Liver (tissue), 9 donors: ENCODE data around the gene MFGE8. TPM values are rescaled to one million over a fixed set of nuclear protein-coding genes. Genes with fewer than 3 reads are reported as not detected.

Experiments
- DNase-seq: peaks from one replicate; pipeline ENCODE4 v3.0.0-alpha.2; 2017; ENCODE audit warnings: low spot score
- H3K27ac ChIP-seq, 2 donors: one replicate each; pipeline ENCODE4 v1.7.0; 2013; ENCODE audit warnings: inconsistent platforms in 2 of 2, low read length in 2 of 2, control low read depth in 1 of 2, low read depth in 1 of 2, mild to moderate bottlenecking in 1 of 2
- H3K27me3 ChIP-seq, 4 donors: one replicate each; pipeline versions ENCODE4 v1.6.1 to v1.7.0; 2013; ENCODE audit warnings: low read length in 3 of 4, inconsistent platforms in 1 of 4, mild to moderate bottlenecking in 1 of 4, moderate library complexity in 1 of 4; ENCODE audit not compliant: control insufficient read depth in 4 of 4, insufficient read depth in 4 of 4
- H3K36me3 ChIP-seq, 4 donors: one replicate each; pipeline versions ENCODE4 v1.6.1 to v1.7.0; 2013; ENCODE audit warnings: low read length in 3 of 4, mild to moderate bottlenecking in 3 of 4, low read depth in 1 of 4, moderate library complexity in 1 of 4; ENCODE audit not compliant: control insufficient read depth in 4 of 4, insufficient read depth in 3 of 4
- H3K4me1 ChIP-seq, 4 donors: one replicate each; pipeline versions ENCODE4 v1.6.1 to v1.7.0; 2013; ENCODE audit warnings: low read length in 3 of 4, mild to moderate bottlenecking in 3 of 4, moderate library complexity in 1 of 4; ENCODE audit not compliant: control insufficient read depth in 4 of 4, insufficient read depth in 4 of 4
- H3K4me3 ChIP-seq, 3 donors: one replicate each; pipeline versions ENCODE4 v1.6.1 to v1.7.0; 2013; ENCODE audit warnings: low read length in 3 of 3, control low read depth in 1 of 3, low read depth in 1 of 3, mild to moderate bottlenecking in 1 of 3
- H3K9ac ChIP-seq, 2 donors: one replicate each; pipeline ENCODE4 v1.7.0; 2013; ENCODE audit warnings: low read length in 2 of 2, mild to moderate bottlenecking in 2 of 2, moderate library complexity in 2 of 2, control low read depth in 1 of 2, low read depth in 1 of 2
- H3K9me3 ChIP-seq, 4 donors: one replicate each; pipeline versions ENCODE4 v1.6.1 to v1.7.0; 2013; ENCODE audit warnings: low read length in 3 of 4; ENCODE audit not compliant: control insufficient read depth in 4 of 4
- ATF3 ChIP-seq: IDR thresholded peaks from 2 replicates; pipeline ENCODE4 v1.6.1; 2016; ENCODE audit warnings: antibody characterized with exemption
- CTCF ChIP-seq: fragments of 150-350 bp; IDR thresholded peaks from 2 replicates; pipeline ENCODE4 v1.5.1; 2017; ENCODE audit warnings: improper control_type of control experiment, low read depth, low read length; ENCODE audit not compliant: missing input control
- EGR1 ChIP-seq, 2 donors: IDR thresholded peaks; 2 replicates each; pipeline ENCODE4 v1.6.1; 2016 to 2018; ENCODE audit warnings: antibody characterized with exemption in 2 of 2, low read depth in 2 of 2
- FOXA1 ChIP-seq: IDR thresholded peaks from 2 replicates; pipeline ENCODE4 v1.6.1; 2016; ENCODE audit warnings: antibody characterized with exemption
- GABPA ChIP-seq, 2 donors: IDR thresholded peaks in 1 of 2; conservative IDR thresholded peaks in 1 of 2; 2 replicates each; pipeline ENCODE4 v1.6.1; 2016; ENCODE audit warnings: antibody characterized with exemption in 2 of 2, mild to moderate bottlenecking in 1 of 2, moderate library complexity in 1 of 2
- HNF4A ChIP-seq, 2 donors: conservative IDR thresholded peaks; 2 replicates each; pipeline ENCODE4 v1.6.1; 2016; ENCODE audit warnings: antibody characterized with exemption in 2 of 2, mild to moderate bottlenecking in 2 of 2
- HNF4G ChIP-seq: IDR thresholded peaks from 2 replicates; pipeline ENCODE4 v1.6.1; 2016; ENCODE audit warnings: antibody characterized with exemption
- JUND ChIP-seq, 2 donors: IDR thresholded peaks; 2 replicates each; pipeline ENCODE4 v1.6.1; 2016; ENCODE audit warnings: antibody characterized with exemption in 2 of 2
- MAX ChIP-seq: IDR thresholded peaks from 2 replicates; pipeline ENCODE4 v1.6.1; 2016; ENCODE audit warnings: antibody characterized with exemption
- NR2F2 ChIP-seq: IDR thresholded peaks from 2 replicates; pipeline ENCODE4 v1.6.1; 2016; ENCODE audit warnings: antibody characterized with exemption
- RAD21 ChIP-seq, 2 donors: IDR thresholded peaks; 2 replicates each; pipeline ENCODE4 v1.6.1; 2016; ENCODE audit warnings: antibody characterized with exemption in 2 of 2, mild to moderate bottlenecking in 2 of 2
- REST ChIP-seq: IDR thresholded peaks from 2 replicates; pipeline ENCODE4 v1.6.1; 2016; ENCODE audit warnings: antibody characterized with exemption, mild to moderate bottlenecking
- RXRA ChIP-seq, 2 donors: IDR thresholded peaks; 2 replicates each; pipeline ENCODE4 v1.6.1; 2017 to 2018; ENCODE audit warnings: antibody characterized with exemption in 2 of 2, mild to moderate bottlenecking in 1 of 2
- SP1 ChIP-seq: IDR thresholded peaks from 2 replicates; pipeline ENCODE4 v1.6.1; 2018; ENCODE audit warnings: antibody characterized with exemption, mild to moderate bottlenecking
- TAF1 ChIP-seq: conservative IDR thresholded peaks from 2 replicates; pipeline ENCODE4 v1.6.1; 2016; ENCODE audit warnings: antibody characterized with exemption, mild to moderate bottlenecking
- YY1 ChIP-seq: IDR thresholded peaks from 2 replicates; pipeline ENCODE4 v1.6.1; 2016; ENCODE audit warnings: antibody characterized with exemption, mild to moderate bottlenecking
- WGBS: extraction: QIAGEN DNeasy Blood & Tissue Kit; methylation state at CpG from one replicate; pipeline ENCODE4 v1.1.7; 2013; 5-methylcytosine and 5-hydroxymethylcytosine counted together
- polyA plus RNA-seq, 2 donors: library from polyadenylated mRNA; stranded (reverse) in 1 of 2; unstranded in 1 of 2; fragments of 200-250 nt in 1 of 2; fragments of >200 nt in 1 of 2; fragmentation: Nextera tagmentation in 1 of 2; extraction: Ambion mirVana in 1 of 2; gene quantifications; one replicate each; pipeline versions ENCODE4 v1.2.1 to v1.2.3, GENCODE V29; 2013 to 2015
- total RNA-seq, 2 donors: library from RNA; depleted of rRNA; stranded (reverse); fragments of >200 nt; gene quantifications; one replicate each; pipeline ENCODE4 v1.2.3, GENCODE V29; 2014
- TF ChIP-seq, protein P1 (sequence below): IDR thresholded peaks from 2 replicates; pipeline ENCODE4 v1.6.1; 2016; ENCODE audit warnings: antibody characterized with exemption
- donor health status: healthy.
- donor health status: healthy.
- donor health status: healthy.
- donor health status: healthy.
- donor health status: healthy.

The MFGE8 gene
- total and polyA plus RNA-seq, 4 donors, result 6.6 to 14.8 (median 12.8) TPM

DNA sequence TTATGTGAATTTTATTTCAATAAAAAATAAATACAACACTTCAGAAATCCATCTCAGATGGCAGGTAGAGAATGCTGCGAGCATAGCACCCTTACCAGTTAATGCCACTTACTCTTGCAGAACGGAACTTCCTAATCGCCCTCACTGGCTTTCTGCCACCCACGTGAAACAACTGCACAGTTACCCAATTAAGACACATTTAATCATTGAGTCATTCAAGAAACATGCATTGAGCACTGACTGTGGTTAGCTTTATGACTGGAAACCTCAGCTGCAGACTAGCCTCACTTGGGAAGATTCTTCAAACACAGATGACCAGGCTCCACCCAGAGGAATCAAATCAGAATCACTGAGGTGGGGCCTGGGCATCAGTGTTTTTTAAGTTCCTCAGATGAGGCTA, 5.6 kb upstream of the MFGE8 start (continued):
- TF ChIP-seq, protein P1, sequence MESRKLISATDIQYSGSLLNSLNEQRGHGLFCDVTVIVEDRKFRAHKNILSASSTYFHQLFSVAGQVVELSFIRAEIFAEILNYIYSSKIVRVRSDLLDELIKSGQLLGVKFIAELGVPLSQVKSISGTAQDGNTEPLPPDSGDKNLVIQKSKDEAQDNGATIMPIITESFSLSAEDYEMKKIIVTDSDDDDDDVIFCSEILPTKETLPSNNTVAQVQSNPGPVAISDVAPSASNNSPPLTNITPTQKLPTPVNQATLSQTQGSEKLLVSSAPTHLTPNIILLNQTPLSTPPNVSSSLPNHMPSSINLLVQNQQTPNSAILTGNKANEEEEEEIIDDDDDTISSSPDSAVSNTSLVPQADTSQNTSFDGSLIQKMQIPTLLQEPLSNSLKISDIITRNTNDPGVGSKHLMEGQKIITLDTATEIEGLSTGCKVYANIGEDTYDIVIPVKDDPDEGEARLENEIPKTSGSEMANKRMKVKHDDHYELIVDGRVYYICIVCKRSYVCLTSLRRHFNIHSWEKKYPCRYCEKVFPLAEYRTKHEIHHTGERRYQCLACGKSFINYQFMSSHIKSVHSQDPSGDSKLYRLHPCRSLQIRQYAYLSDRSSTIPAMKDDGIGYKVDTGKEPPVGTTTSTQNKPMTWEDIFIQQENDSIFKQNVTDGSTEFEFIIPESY, result no peak
- no peak for TF ChIP-seq EGR1 (IDR thresholded peaks at IDR 0.05; ENCODE audit: low read depth in 2 of 2)
- TF ChIP-seq RXRA (IDR thresholded peaks at IDR 0.05), result no peak
- no peak for TF ChIP-seq NR2F2
- TF ChIP-seq JUND (IDR thresholded peaks at IDR 0.05), result no peak

DNA sequence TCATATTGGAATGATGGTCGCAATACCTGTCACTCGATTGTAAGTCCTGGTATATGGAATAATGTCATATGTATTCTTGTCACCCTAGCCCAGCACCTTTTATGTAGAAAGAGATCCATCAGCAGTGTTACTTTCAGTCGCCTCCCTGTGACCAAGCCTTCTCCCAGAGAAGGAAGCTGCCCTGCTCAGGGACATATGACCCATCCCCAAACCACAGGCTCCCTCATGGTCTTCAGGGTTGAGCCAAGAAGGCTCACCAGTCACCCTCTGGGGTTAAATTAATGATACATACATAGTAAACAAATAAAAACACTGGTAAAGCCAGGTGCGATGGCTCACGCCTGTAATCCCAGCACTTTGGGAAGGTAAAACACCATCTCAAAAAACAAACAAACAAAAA, 4.6 kb upstream of the MFGE8 start:
- TF ChIP-seq REST (no peak), RAD21 (IDR thresholded peaks at IDR 0.05) (no peak), ATF3 (no peak), RXRA (IDR thresholded peaks at IDR 0.05) (no peak), JUND (IDR thresholded peaks at IDR 0.05) (no peak), GABPA (IDR thresholded peaks at IDR 0.05 in 1 of 2, conservative IDR thresholded peaks at IDR 0.05 in 1 of 2) (no peak), HNF4A (conservative IDR thresholded peaks at IDR 0.05) (no peak), HNF4G (no peak), TAF1 (no peak), EGR1 (IDR thresholded peaks at IDR 0.05; ENCODE audit: low read depth in 2 of 2) (no peak), MAX (no peak), CTCF (no peak), YY1 (no peak), FOXA1 (no peak), SP1 (no peak)
- TF ChIP-seq, protein P1, result no peak
- H3K9me3 ChIP-seq, result no peaks in the 10 kb centered on the region
- no peak overlapping the region for H3K9ac ChIP-seq
- peaks cover 0 to 9% (median 5%) of the 10 kb centered on the region in 4 donors for H3K4me1 ChIP-seq
- H3K27ac ChIP-seq, result no peak overlapping the region
- no peak for DNase-seq
- WGBS, result 82% methylated on average over 5 of the region's 5 CpGs
- no peaks in the 10 kb centered on the region for H3K36me3 ChIP-seq
- no peak overlapping the region for H3K4me3 ChIP-seq
- no peaks in the 10 kb centered on the region for H3K27me3 ChIP-seq
